Measurements from ENCODE around the gene NGDN.
A peak's percentile ranks its signal among the peaks of the same experiment; 100 is the strongest.
"Not testable (repeated sequence)": the region's sequence is repeated elsewhere in the genome, so short reads cannot be mapped to it uniquely, and the experiment has no call there.

Gene NGDN, protein sequence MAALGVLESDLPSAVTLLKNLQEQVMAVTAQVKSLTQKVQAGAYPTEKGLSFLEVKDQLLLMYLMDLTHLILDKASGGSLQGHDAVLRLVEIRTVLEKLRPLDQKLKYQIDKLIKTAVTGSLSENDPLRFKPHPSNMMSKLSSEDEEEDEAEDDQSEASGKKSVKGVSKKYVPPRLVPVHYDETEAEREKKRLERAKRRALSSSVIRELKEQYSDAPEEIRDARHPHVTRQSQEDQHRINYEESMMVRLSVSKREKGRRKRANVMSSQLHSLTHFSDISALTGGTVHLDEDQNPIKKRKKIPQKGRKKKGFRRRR
- total RNA-seq = 51.6 to 140 (median 92.1) reads per million in 9 experiments

DNA sequence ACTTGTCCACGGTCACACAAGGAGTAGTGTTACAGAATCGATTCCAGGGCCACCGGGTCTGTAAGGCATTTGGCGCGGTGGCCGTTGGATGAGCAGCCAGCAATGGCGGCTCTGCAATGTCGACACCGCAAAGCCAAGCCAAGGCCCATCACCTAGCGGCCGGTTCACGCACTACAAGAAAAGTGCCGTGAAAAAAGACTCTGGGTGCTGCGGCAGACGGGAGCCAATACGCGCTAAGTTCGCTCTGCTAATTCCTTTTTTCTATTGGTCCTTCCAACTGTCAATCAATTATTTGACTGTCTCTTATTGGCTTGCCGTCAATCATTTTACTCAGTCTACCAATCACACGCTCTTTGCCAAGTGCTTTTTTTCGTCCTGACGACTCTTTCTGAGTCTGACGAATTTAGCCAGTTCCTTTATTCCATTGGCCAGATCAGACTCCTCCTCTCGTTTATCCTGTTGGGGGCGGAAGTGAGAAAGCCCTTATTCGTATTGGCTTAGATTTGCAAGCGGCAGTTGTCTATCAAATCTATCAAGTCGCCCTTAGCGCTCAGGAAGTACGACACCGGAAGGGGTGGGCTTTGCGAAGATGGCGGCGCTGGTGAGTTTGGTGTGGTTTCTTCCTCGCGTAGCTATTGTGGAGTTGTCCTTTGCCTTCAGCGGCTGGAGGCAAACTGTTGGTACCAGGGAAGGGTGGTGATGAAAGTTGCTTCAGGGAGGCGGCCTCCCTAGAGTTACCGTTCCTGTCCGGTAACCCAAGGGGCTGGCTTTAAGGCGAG is at the start of gene NGDN:
Gene NGDN (plus strand): TSS at position 577 of the 779 bp plus-strand sequence. CDS start 13 bp downstream, at position 590.
- H3K9me3 Mint-ChIP-seq = no peaks in the 10 kb centered on the region
- peak within 1 kb of the TSS in 1 of 2 donors; percentile 38 for H3K27ac Mint-ChIP-seq
- H3K4me3 Mint-ChIP-seq = no peak within 1 kb of the TSS
- ATAC-seq (replicated peaks) (peak; percentile 88), DNase-seq (peak; percentile 90 to 91 (median 91))
- peaks cover 47% of the 10 kb centered on the region for H3K36me3 Mint-ChIP-seq (ENCODE audit: insufficient read depth)
- H3K4me1 Mint-ChIP-seq (ENCODE audit: low read depth in 2 of 2) = peaks cover 0 to 5% of the 10 kb centered on the region in 2 donors
- no peaks in the 10 kb centered on the region for H3K27me3 Mint-ChIP-seq

DNA sequence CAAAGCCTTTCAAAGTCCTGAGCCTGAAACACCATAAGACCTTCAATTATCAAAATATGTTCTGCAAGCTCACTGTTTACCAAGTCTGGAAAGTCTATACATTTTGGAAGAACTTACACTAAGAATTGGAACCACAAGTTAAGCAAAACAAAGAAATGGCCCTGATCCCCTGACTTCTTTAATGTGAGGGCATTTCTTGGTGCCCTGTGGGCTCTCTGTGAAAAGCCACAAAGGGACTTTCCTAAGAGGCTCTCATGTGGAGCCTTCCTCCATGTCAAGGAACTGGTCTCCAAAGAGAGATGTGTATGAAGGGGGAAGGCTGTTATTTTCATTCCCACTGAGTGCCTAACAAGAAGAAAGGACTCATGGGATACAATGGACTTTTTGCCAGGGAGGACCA is 47.9 kb upstream of the NGDN start:
- Mint-ChIP-seq H3K4me3 (no peak overlapping the region), H3K27me3 (peaks cover 25 to 53% of the 10 kb centered on the region in 2 donors), H3K4me1 (ENCODE audit: low read depth in 2 of 2) (no peaks in the 10 kb centered on the region), H3K27ac (no peak overlapping the region), H3K36me3 (ENCODE audit: insufficient read depth) (no peaks in the 10 kb centered on the region), H3K9me3 (no peaks in the 10 kb centered on the region)
- DNase-seq (no peak), ATAC-seq (replicated peaks) (no peak)

DNA sequence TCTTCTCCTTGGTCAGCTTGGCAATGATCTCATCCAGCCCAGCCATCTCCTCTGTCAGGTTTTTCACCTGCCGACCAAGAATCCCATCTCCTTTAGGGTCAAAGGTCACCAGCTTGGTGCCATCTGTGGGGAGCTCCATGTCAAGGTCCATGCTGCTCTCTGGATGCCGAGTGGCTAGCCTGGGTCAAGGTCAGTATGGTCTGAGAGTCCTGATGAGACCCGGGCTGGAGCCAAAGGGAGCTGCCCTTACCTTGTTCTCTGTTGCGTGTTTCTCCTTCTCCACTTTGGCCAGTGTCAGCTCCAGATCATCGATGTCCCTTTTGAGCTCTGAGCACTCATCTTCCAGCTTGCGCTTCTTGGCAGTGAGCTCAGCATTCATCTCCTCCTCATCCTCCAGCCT is 45.8 kb upstream of the NGDN start:
- ATAC-seq (replicated peaks) (no peak), DNase-seq (no peak)
- Mint-ChIP-seq H3K27me3 (peaks cover 17 to 32% of the 10 kb centered on the region in 2 donors), H3K27ac (no peak overlapping the region), H3K4me3 (no peak overlapping the region), H3K9me3 (no peaks in the 10 kb centered on the region), H3K4me1 (ENCODE audit: low read depth in 2 of 2) (no peaks in the 10 kb centered on the region), H3K36me3 (ENCODE audit: insufficient read depth) (no peaks in the 10 kb centered on the region)

DNA sequence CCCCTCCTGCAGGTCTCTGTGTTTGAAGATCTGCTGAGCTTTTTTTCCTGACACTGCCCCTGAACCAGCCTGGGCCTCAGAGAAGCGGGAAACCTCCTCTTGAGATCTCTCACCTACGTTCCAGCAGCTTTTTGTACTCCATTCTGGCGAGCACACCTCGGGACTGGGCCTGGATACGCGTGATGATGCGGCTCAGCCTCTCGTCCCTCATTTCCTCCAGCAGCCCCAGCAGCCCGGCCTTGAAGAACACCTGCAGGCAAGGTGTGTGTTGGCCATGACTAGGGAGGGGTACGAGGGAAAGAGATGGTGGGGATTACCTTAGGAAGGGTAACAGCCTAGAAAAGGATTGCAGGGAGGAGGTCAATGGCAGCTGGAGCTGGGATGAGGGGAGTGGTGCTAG is 44.3 kb upstream of the NGDN start:
- ATAC-seq (replicated peaks) (no peak), DNase-seq (no peak)
- Mint-ChIP-seq H3K36me3 (ENCODE audit: insufficient read depth) (no peaks in the 10 kb centered on the region), H3K4me1 (ENCODE audit: low read depth in 2 of 2) (no peaks in the 10 kb centered on the region), H3K9me3 (no peaks in the 10 kb centered on the region), H3K27ac (no peak overlapping the region), H3K27me3 (peaks cover 9 to 22% of the 10 kb centered on the region in 2 donors), H3K4me3 (no peak overlapping the region)

DNA sequence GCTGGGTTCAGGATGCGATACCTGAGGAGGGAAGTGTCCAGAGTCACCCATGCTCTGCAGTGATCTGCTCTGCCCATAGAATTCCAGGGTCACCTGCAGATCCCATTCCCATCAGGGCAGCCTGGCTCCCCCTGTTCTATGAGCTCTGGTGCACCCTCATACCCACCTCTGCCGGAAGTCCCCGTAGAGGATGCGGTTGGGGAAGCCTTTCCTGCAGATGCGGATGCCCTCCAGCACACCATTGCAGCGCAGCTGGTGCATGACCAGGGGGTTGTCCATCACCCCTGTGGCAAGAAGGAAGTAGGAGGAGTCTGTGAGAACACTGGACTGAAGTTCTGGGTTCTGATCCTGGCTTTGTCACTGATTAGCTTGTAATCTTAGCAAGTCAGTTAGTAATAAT is 43.7 kb upstream of the NGDN start:
- not testable (repeated sequence) for H3K4me1 Mint-ChIP-seq (ENCODE audit: low read depth in 2 of 2); H3K36me3 Mint-ChIP-seq (ENCODE audit: insufficient read depth); H3K4me3 Mint-ChIP-seq; H3K27ac Mint-ChIP-seq; DNase-seq; H3K9me3 Mint-ChIP-seq; ATAC-seq (replicated peaks)
- H3K27me3 Mint-ChIP-seq = peaks cover 9 to 24% of the 10 kb centered on the region in 2 donors

DNA sequence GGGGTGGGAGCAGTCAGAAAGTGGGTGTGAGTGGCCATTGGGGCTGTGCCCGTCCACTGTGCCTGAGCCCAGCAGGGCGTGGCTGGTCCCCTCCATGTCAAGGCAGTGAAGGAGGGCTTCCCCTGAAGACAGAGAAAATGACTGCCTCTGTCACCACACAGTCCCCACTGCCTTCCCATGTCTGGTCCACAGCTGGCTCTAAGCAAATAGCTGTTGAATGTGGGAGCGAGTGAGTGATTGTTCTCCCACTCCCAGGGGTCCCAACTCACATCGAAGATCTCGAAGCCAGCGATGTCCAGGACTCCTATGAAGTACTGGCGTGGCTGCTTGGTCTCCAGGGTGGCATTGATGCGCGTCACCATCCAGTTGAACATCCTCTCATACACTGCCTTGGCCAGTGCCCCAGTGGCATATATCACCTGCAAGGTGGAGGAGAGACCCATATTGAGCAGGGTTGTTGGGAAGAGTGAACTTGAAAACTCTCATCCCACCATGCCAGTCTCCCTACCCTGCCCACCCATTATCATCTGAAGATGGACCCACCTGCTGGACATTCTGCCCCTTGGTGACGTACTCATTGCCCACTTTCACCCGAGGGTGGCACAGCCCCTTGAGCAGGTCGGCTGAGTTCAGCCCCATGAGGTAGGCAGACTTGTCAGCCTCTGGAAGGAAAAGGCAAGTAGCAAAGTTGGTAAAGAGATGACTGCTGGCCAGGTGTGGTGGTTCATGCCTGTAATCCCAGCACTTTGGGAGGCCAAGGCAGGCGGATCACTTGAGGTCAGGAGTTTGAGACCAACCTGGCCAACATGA is 40.6 kb upstream of the NGDN start:
- Mint-ChIP-seq H3K27ac (no peak overlapping the region), H3K9me3 (no peaks in the 10 kb centered on the region), H3K4me3 (no peak overlapping the region), H3K27me3 (peaks cover 23 to 54% of the 10 kb centered on the region in 2 donors), H3K36me3 (ENCODE audit: insufficient read depth) (peaks cover 3% of the 10 kb centered on the region), H3K4me1 (ENCODE audit: low read depth in 2 of 2) (no peaks in the 10 kb centered on the region)
- DNase-seq = no peak
- no peak for ATAC-seq (replicated peaks)

DNA sequence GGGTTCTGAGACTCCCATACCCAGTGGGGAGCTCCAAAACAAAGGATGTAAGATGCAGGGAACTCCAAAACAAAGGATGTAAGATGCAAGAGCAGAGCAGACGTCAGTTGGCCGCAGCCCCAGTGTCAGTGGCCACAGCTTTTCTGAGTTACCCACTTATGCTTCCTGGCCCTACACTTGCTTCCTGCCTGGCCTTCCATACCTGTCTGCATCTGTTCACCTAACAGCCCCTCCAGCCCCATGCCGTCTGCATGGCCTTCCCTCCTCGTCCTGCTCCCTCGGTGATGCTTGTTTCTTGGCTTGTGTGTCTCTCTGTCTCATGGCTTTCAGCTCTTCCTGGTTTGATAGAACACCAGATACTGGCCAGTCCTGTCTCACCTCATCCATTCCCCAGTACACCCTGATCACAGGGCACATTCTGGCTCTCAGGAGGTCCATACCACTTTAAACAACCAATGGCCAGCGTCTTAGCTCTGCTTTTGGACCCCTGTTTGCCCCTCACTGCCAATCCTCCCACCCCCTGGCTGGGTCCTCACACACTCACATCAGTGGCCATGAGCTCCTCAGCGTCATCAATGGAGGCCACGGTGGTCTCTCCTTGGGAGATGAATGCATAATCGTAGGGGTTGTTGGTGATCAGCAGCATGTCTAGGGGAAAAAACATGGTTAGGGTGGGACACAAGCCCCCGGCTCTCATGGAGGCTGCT is 39.3 kb upstream of the NGDN start:
- Mint-ChIP-seq H3K4me3 (no peak overlapping the region), H3K27me3 (peaks cover 15 to 55% of the 10 kb centered on the region in 2 donors), H3K36me3 (ENCODE audit: insufficient read depth) (peaks cover 3% of the 10 kb centered on the region), H3K9me3 (no peaks in the 10 kb centered on the region), H3K4me1 (ENCODE audit: low read depth in 2 of 2) (no peaks in the 10 kb centered on the region), H3K27ac (no peak overlapping the region)
- no peak for ATAC-seq (replicated peaks)
- DNase-seq = no peak

DNA sequence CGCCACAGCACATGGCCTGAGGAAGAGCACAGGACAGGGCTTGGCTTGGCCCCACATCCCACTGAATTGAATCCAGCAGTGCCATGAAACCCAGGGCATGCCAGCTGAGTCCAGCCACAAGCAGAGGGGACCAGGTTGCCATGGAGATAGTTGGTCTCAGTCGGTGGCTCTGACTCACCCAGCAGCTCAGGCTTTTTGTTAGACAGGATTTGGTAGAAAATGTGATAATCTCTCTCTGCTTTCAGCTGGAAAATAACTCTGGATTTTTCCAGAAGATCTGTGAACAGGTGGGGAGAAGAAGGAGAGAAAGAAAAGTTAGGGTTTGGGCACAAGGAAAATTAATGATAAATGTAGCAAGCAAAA is 38.8 kb upstream of the NGDN start:
- ATAC-seq (replicated peaks) (no peak), DNase-seq (no peak)
- H3K4me3 Mint-ChIP-seq = no peak overlapping the region
- H3K9me3 Mint-ChIP-seq = no peaks in the 10 kb centered on the region
- H3K4me1 Mint-ChIP-seq (ENCODE audit: low read depth in 2 of 2) = no peaks in the 10 kb centered on the region
- peaks cover 15 to 61% of the 10 kb centered on the region in 2 donors for H3K27me3 Mint-ChIP-seq
- peaks cover 3% of the 10 kb centered on the region for H3K36me3 Mint-ChIP-seq (ENCODE audit: insufficient read depth)
- H3K27ac Mint-ChIP-seq = no peak overlapping the region

DNA sequence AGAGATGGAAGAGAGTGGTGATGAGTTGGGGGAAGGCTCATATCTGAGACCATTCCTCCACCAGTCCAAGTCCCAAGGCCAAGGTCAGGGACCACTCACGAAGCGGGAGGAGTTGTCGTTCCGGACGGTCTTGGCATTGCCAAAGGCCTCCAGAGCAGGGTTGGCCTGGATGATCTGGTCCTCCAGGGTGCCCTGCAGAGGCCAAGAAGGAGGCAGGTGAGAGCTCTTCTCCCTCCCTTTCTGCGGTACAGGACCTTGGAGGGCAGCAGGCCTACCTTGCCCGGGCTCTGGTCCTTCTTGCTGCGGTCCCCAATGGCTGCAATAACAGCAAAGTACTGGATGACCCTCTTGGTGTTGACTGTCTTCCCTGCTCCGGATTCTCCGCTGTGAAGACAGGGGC is 38.0 kb upstream of the NGDN start:
- Mint-ChIP-seq H3K4me1 (ENCODE audit: low read depth in 2 of 2) (no peaks in the 10 kb centered on the region), H3K27me3 (peaks cover 15 to 61% of the 10 kb centered on the region in 2 donors), H3K4me3 (no peak overlapping the region), H3K36me3 (ENCODE audit: insufficient read depth) (peaks cover 3% of the 10 kb centered on the region), H3K27ac (no peak overlapping the region), H3K9me3 (no peaks in the 10 kb centered on the region)
- no peak for ATAC-seq (replicated peaks)
- no peak for DNase-seq

DNA sequence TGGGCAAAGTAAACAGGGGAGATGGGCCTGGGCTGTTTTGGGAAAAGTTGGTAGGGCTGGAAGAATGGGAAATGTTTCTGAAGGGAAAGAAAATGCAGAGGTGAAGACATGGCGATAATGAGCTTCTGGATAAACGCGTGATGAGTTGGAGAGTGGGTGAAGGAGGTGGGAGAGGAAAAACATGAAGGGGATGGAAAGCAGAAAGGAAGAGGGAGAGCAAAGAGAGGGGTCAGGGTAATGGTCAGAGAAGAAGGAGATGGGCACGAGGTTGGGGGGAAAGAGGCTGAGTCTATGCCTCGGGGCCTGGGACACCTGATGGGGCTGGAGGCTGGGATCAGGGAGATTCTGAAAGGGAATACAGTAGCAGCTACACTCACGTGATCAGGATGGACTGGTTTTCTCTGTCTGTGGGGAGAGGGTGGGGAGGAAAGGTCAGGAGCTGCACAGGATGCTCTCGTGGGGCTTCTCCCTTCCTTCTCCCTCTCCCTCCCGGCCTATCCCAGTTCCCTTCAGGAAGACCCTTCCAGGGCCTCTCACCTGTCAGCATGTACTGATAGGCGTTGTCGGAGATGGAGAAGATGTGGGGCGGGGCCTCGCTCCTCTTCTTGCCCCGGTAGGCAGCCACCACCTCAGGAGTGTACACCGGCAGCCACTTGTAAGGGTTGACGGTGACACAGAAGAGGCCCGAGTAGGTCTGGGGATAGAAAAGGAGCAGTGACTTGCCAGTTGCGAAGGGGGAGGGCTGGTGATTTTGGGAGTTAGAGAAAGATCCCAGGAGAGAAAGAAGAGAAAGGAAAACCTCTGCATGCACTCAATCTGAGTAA is 37.2 kb upstream of the NGDN start:
- Mint-ChIP-seq H3K4me1 (ENCODE audit: low read depth in 2 of 2) (no peaks in the 10 kb centered on the region), H3K4me3 (no peak overlapping the region), H3K27ac (no peak overlapping the region), H3K36me3 (ENCODE audit: insufficient read depth) (peaks cover 3% of the 10 kb centered on the region), H3K27me3 (peaks cover 15 to 61% of the 10 kb centered on the region in 2 donors), H3K9me3 (no peaks in the 10 kb centered on the region)
- DNase-seq (no peak), ATAC-seq (replicated peaks) (no peak)

DNA sequence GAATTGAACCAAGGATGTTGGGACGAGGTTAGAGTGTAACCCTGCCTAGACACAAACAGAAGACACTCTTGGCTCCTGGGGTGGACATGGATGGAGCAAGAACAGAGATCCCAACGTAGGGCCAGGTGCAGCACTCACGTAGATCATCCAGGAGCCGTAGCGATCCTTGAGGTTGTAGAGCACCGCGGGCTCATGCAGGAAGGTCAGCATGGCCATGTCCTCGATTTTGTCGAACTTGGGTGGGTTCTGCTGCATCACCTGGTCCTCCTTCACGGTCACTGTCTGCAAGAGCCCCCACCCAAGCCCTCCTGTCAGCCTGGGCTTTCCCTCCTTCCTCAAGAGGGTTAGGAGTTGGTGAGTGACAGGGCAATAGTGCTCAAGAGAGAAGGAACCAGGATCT is 36.6 kb upstream of the NGDN start:
- Mint-ChIP-seq H3K4me3 (no peak overlapping the region), H3K4me1 (ENCODE audit: low read depth in 2 of 2) (no peaks in the 10 kb centered on the region), H3K27ac (no peak overlapping the region), H3K27me3 (peaks cover 15 to 61% of the 10 kb centered on the region in 2 donors), H3K36me3 (ENCODE audit: insufficient read depth) (peaks cover 3% of the 10 kb centered on the region), H3K9me3 (no peaks in the 10 kb centered on the region)
- DNase-seq (no peak), ATAC-seq (replicated peaks) (no peak)

DNA sequence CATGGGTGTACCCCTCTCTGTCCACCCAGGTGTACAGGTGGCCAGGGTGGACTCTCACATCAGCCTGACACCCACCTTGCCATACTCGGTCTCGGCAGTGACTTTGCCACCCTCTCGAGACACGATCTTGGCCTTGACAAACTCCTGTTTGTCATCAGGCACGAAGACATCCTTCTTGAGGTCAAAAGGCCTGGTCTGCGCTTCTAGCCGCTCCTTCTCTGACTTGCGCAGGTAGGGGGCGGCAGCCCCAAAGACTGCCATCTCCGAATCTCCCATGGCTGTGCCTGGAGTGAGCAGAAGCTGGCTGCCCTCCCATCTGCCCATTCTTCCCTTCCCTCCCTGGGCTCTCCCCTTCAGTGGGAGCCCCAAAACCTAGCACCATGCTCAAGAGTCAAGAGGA is 36.0 kb upstream of the NGDN start:
- DNase-seq (no peak), ATAC-seq (replicated peaks) (no peak)
- peak overlapping the region in 1 of 2 donors; percentile 16 for H3K27ac Mint-ChIP-seq
- H3K4me3 Mint-ChIP-seq = no peak overlapping the region
- H3K27me3 Mint-ChIP-seq = peaks cover 15 to 61% of the 10 kb centered on the region in 2 donors
- H3K9me3 Mint-ChIP-seq = no peaks in the 10 kb centered on the region
- peaks cover 3% of the 10 kb centered on the region for H3K36me3 Mint-ChIP-seq (ENCODE audit: insufficient read depth)
- no peaks in the 10 kb centered on the region for H3K4me1 Mint-ChIP-seq (ENCODE audit: low read depth in 2 of 2)

Measured in effector memory CD8-positive, alpha-beta T cell (primary cell).